WTC11 (cell line): Measurements from ENCODE around the gene REPS2. TPM values are rescaled to one million over a fixed set of nuclear protein-coding genes. Genes with fewer than 3 reads are reported as not detected.

ENCODE experiments used
- ATAC-seq: fragments of 200-7000 bp; cut with Tn5 transposase; 2 replicates; pipeline ENCODE4 v1.10.0; 2021; ENCODE audit warnings: mild to moderate bottlenecking, moderate library complexity
- CTCF ChIA-PET: fragments of 300-600 bp; sonication (Branson Sonifier 250); formaldehyde crosslinking; loops from one replicate; lab custom pipeline; 2021; ENCODE audit warnings: antibody characterized with exemption; lab: Charles Lee
- POLR2A ChIA-PET: fragments of 350-600 bp; sonication (Branson Sonifier 250); formaldehyde crosslinking; loops from one replicate; lab custom pipeline; 2021; ENCODE audit warnings: antibody characterized with exemption; lab: Charles Lee
- DNase-seq: peaks from one replicate; pipeline ENCODE4 v3.0.0; 2021; ENCODE audit warnings: low spot score
- H3K27ac Mint-ChIP-seq: 2 replicates; pipeline ENCODE4 v1.8.0; 2021; ENCODE audit warnings: mixed read lengths
- H3K27me3 Mint-ChIP-seq: 2 replicates; pipeline ENCODE4 v1.8.0; 2021; ENCODE audit warnings: low read depth, mild to moderate bottlenecking, moderate library complexity, mixed read lengths
- H3K36me3 Mint-ChIP-seq: 2 replicates; pipeline ENCODE4 v1.8.0; 2021; ENCODE audit warnings: mixed read lengths
- H3K4me1 Mint-ChIP-seq: 2 replicates; pipeline ENCODE4 v1.8.0; 2022; ENCODE audit warnings: mixed read lengths
- H3K4me3 Mint-ChIP-seq: 2 replicates; pipeline ENCODE4 v1.8.0; 2021; ENCODE audit warnings: mild to moderate bottlenecking, moderate library complexity, mixed read lengths
- H3K9me3 Mint-ChIP-seq: 2 replicates; pipeline ENCODE4 v1.8.0; 2021; ENCODE audit warnings: mixed read lengths
- ATF1 ChIP-seq: sonication (generic); formaldehyde crosslinking; IDR thresholded peaks from 2 replicates; pipeline ENCODE4 v1.8.1; 2023; ENCODE audit warnings: mild to moderate bottlenecking, moderate library complexity, missing genetic modification reagents
- ELF4 ChIP-seq: sonication (generic); formaldehyde crosslinking; IDR thresholded peaks from 2 replicates; pipeline ENCODE4 v1.8.1; 2022; ENCODE audit warnings: low read depth, mild to moderate bottlenecking, moderate library complexity, missing genetic modification reagents
- EMX1 ChIP-seq: fragments of 250-450 bp; sonication (Bioruptor Pico); IDR thresholded peaks from 2 replicates; pipeline ENCODE4 v1.8.0; 2021; ENCODE audit warnings: mild to moderate bottlenecking
- ESRRA ChIP-seq: sonication (generic); formaldehyde crosslinking; IDR thresholded peaks from 2 replicates; pipeline ENCODE4 v1.8.1; 2022; ENCODE audit warnings: mild to moderate bottlenecking, missing genetic modification reagents, borderline replicate concordance
- ETV6 ChIP-seq: sonication (generic); formaldehyde crosslinking; IDR thresholded peaks from 2 replicates; pipeline ENCODE4 v1.8.1; 2022; ENCODE audit warnings: mild to moderate bottlenecking, missing genetic modification reagents
- FOXJ3 ChIP-seq: sonication (generic); formaldehyde crosslinking; IDR thresholded peaks from 2 replicates; pipeline ENCODE4 v1.9.0; 2021; ENCODE audit warnings: missing genetic modification reagents, mild to moderate bottlenecking, borderline replicate concordance
- GRHL2 ChIP-seq: fragments of 250-450 bp; sonication (Bioruptor Pico); IDR thresholded peaks from 2 replicates; pipeline ENCODE4 v1.8.0; 2022; ENCODE audit warnings: mild to moderate bottlenecking, moderate library complexity; ENCODE audit not compliant: insufficient replicate concordance, severe bottlenecking
- HMGA2 ChIP-seq: fragments of 250-450 bp; sonication (Bioruptor Pico); IDR thresholded peaks from 2 replicates; pipeline ENCODE4 v1.4.0; 2021; ENCODE audit warnings: mild to moderate bottlenecking, moderate library complexity
- HMGXB4 ChIP-seq: sonication (generic); formaldehyde crosslinking; IDR thresholded peaks from 2 replicates; pipeline ENCODE4 v1.8.1; 2023; ENCODE audit warnings: mild to moderate bottlenecking, moderate library complexity, missing genetic modification reagents
- JUN ChIP-seq: sonication (generic); formaldehyde crosslinking; IDR thresholded peaks from 2 replicates; pipeline ENCODE4 v1.8.0; 2023; ENCODE audit warnings: mild to moderate bottlenecking, missing genetic modification reagents
- KAT7 ChIP-seq: sonication (generic); formaldehyde crosslinking; IDR thresholded peaks from 2 replicates; pipeline ENCODE4 v1.8.1; 2023; ENCODE audit warnings: missing genetic modification reagents, mild to moderate bottlenecking, borderline replicate concordance
- MYBL2 ChIP-seq: sonication (generic); formaldehyde crosslinking; IDR thresholded peaks from 2 replicates; pipeline ENCODE4 v1.8.1; 2023; ENCODE audit warnings: mild to moderate bottlenecking, moderate library complexity, missing genetic modification reagents
- STAT6 ChIP-seq: sonication (generic); formaldehyde crosslinking; conservative IDR thresholded peaks from 2 replicates; pipeline ENCODE4 v1.8.1; 2023; ENCODE audit warnings: mild to moderate bottlenecking, low read depth, missing genetic modification reagents, moderate library complexity
- TEAD4 ChIP-seq: sonication (generic); formaldehyde crosslinking; IDR thresholded peaks from 2 replicates; pipeline ENCODE4 v1.8.0; 2022; ENCODE audit warnings: mild to moderate bottlenecking, missing genetic modification reagents
- ZNF219 ChIP-seq: sonication (generic); formaldehyde crosslinking; IDR thresholded peaks from 2 replicates; pipeline ENCODE4 v1.8.0; 2023; ENCODE audit warnings: missing genetic modification reagents, mild to moderate bottlenecking, borderline replicate concordance
- ZNF281 ChIP-seq: sonication (generic); formaldehyde crosslinking; IDR thresholded peaks from 2 replicates; pipeline ENCODE4 v1.8.0; 2023; ENCODE audit warnings: mild to moderate bottlenecking, missing genetic modification reagents
- ZSCAN18 ChIP-seq: fragments of 250-450 bp; sonication (Bioruptor Pico); IDR thresholded peaks from 2 replicates; pipeline ENCODE4 v2.1.2; 2022; ENCODE audit warnings: mild to moderate bottlenecking, moderate library complexity
- total RNA-seq: library from RNA; stranded (reverse); gene quantifications from 3 replicates; pipeline ENCODE4 v1.2.3, GENCODE V29; 2021
- TF ChIP-seq, protein P1 (sequence below): fragments of 250-450 bp; sonication (Bioruptor Pico); IDR thresholded peaks from 2 replicates; pipeline ENCODE4 v1.9.0; 2021; ENCODE audit warnings: mild to moderate bottlenecking
- TF ChIP-seq, protein P2 (sequence below): sonication (generic); formaldehyde crosslinking; IDR thresholded peaks from 2 replicates; pipeline ENCODE4 v1.8.1; 2022; ENCODE audit warnings: mild to moderate bottlenecking, missing genetic modification reagents, moderate library complexity, borderline replicate concordance
- TF ChIP-seq, protein P3 (sequence below): sonication (generic); formaldehyde crosslinking; IDR thresholded peaks from 2 replicates; pipeline ENCODE4 v1.8.1; 2023; ENCODE audit warnings: mild to moderate bottlenecking, missing genetic modification reagents, moderate library complexity
- TF ChIP-seq, protein P4 (sequence below): fragments of 250-450 bp; sonication (Bioruptor Pico); IDR thresholded peaks from 2 replicates; pipeline ENCODE4 v1.9.0; 2021; ENCODE audit warnings: mild to moderate bottlenecking

REPS2 gene
- total RNA-seq, 1 experiment from 2014 or later, result 2.2 TPM

DNA sequence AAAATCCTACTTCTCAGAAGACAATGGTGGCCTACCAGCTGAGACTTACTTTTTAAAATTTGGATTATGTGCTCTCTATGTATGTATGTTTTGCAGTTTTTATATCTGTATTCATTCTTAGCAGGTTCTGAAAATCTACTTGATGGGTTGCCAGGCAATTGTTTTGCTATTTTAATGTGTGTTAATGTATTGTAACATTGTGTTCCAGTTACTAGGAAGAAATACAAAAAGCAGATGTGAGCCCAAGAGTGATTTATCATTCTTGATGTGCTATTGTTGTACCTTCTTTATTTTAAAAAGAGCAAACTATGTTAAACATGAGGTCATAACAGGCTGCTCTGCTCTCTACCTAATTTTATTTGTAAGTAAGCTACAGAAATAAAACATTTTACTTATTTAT lies 81.9 kb downstream of the REPS2 start (continued):
- TF ChIP-seq FOXJ3 (no peak), ETV6 (CRISPR knock-in tag) (no peak)

GRCh38 chrX:17030092-17030491 lies 83.6 kb downstream of the REPS2 start:
- Mint-ChIP-seq H3K27ac (no peak overlapping the region), H3K9me3 (no peaks in the 10 kb centered on the region), H3K4me3 (no peak overlapping the region), H3K36me3 (no peaks in the 10 kb centered on the region), H3K27me3 (no peaks in the 10 kb centered on the region), H3K4me1 (no peaks in the 10 kb centered on the region)
- CTCF ChIA-PET, result no interaction called here
- no peak for ATAC-seq
- no peak for DNase-seq
- TF ChIP-seq ATF1 (CRISPR knock-in tag) (no peak), MYBL2 (CRISPR knock-in tag) (no peak), ZNF219 (CRISPR knock-in tag) (no peak), HMGA2 (CRISPR knock-in tag) (no peak), GRHL2 (CRISPR knock-in tag) (no peak), ESRRA (no peak), EMX1 (no peak), TEAD4 (no peak), ZSCAN18 (CRISPR knock-in tag) (no peak), ELF4 (CRISPR knock-in tag) (no peak), HMGXB4 (CRISPR knock-in tag) (no peak), STAT6 (CRISPR knock-in tag) (no peak), ZNF281 (CRISPR knock-in tag) (no peak), KAT7 (no peak), JUN (CRISPR knock-in tag) (no peak)
- TF ChIP-seq, protein P1, sequence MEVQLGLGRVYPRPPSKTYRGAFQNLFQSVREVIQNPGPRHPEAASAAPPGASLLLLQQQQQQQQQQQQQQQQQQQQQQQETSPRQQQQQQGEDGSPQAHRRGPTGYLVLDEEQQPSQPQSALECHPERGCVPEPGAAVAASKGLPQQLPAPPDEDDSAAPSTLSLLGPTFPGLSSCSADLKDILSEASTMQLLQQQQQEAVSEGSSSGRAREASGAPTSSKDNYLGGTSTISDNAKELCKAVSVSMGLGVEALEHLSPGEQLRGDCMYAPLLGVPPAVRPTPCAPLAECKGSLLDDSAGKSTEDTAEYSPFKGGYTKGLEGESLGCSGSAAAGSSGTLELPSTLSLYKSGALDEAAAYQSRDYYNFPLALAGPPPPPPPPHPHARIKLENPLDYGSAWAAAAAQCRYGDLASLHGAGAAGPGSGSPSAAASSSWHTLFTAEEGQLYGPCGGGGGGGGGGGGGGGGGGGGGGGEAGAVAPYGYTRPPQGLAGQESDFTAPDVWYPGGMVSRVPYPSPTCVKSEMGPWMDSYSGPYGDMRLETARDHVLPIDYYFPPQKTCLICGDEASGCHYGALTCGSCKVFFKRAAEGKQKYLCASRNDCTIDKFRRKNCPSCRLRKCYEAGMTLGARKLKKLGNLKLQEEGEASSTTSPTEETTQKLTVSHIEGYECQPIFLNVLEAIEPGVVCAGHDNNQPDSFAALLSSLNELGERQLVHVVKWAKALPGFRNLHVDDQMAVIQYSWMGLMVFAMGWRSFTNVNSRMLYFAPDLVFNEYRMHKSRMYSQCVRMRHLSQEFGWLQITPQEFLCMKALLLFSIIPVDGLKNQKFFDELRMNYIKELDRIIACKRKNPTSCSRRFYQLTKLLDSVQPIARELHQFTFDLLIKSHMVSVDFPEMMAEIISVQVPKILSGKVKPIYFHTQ (CRISPR knock-in tag), result no peak
- TF ChIP-seq, protein P2, sequence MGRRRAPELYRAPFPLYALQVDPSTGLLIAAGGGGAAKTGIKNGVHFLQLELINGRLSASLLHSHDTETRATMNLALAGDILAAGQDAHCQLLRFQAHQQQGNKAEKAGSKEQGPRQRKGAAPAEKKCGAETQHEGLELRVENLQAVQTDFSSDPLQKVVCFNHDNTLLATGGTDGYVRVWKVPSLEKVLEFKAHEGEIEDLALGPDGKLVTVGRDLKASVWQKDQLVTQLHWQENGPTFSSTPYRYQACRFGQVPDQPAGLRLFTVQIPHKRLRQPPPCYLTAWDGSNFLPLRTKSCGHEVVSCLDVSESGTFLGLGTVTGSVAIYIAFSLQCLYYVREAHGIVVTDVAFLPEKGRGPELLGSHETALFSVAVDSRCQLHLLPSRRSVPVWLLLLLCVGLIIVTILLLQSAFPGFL (CRISPR knock-in tag), result no peak
- TF ChIP-seq, protein P3, sequence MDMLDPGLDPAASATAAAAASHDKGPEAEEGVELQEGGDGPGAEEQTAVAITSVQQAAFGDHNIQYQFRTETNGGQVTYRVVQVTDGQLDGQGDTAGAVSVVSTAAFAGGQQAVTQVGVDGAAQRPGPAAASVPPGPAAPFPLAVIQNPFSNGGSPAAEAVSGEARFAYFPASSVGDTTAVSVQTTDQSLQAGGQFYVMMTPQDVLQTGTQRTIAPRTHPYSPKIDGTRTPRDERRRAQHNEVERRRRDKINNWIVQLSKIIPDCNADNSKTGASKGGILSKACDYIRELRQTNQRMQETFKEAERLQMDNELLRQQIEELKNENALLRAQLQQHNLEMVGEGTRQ (CRISPR knock-in tag), result no peak
- TF ChIP-seq, protein P4, sequence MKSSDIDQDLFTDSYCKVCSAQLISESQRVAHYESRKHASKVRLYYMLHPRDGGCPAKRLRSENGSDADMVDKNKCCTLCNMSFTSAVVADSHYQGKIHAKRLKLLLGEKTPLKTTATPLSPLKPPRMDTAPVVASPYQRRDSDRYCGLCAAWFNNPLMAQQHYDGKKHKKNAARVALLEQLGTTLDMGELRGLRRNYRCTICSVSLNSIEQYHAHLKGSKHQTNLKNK (CRISPR knock-in tag), result no peak
- POLR2A ChIA-PET, result no interaction called here
